ENCODE data around the gene UGCG.

UGCG gene

GRCh38 chr9:111853450-111853827 is 43.2 kb upstream of the UGCG start:
- TF ChIP-seq USF1 (IDR thresholded peaks at IDR 0.05) (no peak), TAF1 (IDR thresholded peaks at IDR 0.05; ENCODE audit: low read depth) (no peak), ZBTB7A (IDR thresholded peaks at IDR 0.05; ENCODE audit: low read depth) (no peak), RAD21 (IDR thresholded peaks at IDR 0.05; ENCODE audit: low read depth) (no peak), EP300 (IDR thresholded peaks at IDR 0.05; ENCODE audit: borderline replicate concordance) (no peak), FOXM1 (IDR thresholded peaks at IDR 0.05; ENCODE audit: borderline replicate concordance, low read depth) (no peak), NFIC (IDR thresholded peaks at IDR 0.05) (no peak), YY1 (IDR thresholded peaks at IDR 0.05; ENCODE audit: low read depth) (no peak), MAX (IDR thresholded peaks at IDR 0.05) (no peak), CEBPB (IDR thresholded peaks at IDR 0.05) (no peak), TEAD4 (IDR thresholded peaks at IDR 0.05) (no peak), TCF12 (IDR thresholded peaks at IDR 0.05; ENCODE audit: low read depth) (no peak), REST (IDR thresholded peaks at IDR 0.05; ENCODE audit: low read depth) (no peak), CREB1 (IDR thresholded peaks at IDR 0.05; ENCODE audit: low read depth) (no peak), EGR1 (IDR thresholded peaks at IDR 0.05) (no peak)

- no peak for TF ChIP-seq MAX (IDR thresholded peaks at IDR 0.05)
- TF ChIP-seq TAF1 (IDR thresholded peaks at IDR 0.05; ENCODE audit: low read depth): no peak
- no peak for TF ChIP-seq EP300 (IDR thresholded peaks at IDR 0.05; ENCODE audit: borderline replicate concordance)
- no peak for TF ChIP-seq TCF12 (IDR thresholded peaks at IDR 0.05; ENCODE audit: low read depth)
- no peak for TF ChIP-seq FOXM1 (IDR thresholded peaks at IDR 0.05; ENCODE audit: borderline replicate concordance, low read depth)
- TF ChIP-seq EGR1 (IDR thresholded peaks at IDR 0.05): no peak
- no peak for TF ChIP-seq YY1 (IDR thresholded peaks at IDR 0.05; ENCODE audit: low read depth)
- no peak for TF ChIP-seq TEAD4 (IDR thresholded peaks at IDR 0.05)
- TF ChIP-seq REST (IDR thresholded peaks at IDR 0.05; ENCODE audit: low read depth): no peak
- TF ChIP-seq CEBPB (IDR thresholded peaks at IDR 0.05): no peak
- no peak for TF ChIP-seq CREB1 (IDR thresholded peaks at IDR 0.05; ENCODE audit: low read depth)
- TF ChIP-seq USF1 (IDR thresholded peaks at IDR 0.05): no peak
- TF ChIP-seq NFIC (IDR thresholded peaks at IDR 0.05): no peak
- TF ChIP-seq RAD21 (IDR thresholded peaks at IDR 0.05; ENCODE audit: low read depth): no peak
- no peak for TF ChIP-seq ZBTB7A (IDR thresholded peaks at IDR 0.05; ENCODE audit: low read depth)
Measured at GRCh38 chr9:111854799-111855198, 41.8 kb upstream of the UGCG start.

GRCh38 chr9:111857555-111858211 is 38.9 kb upstream of the UGCG start:
- TF ChIP-seq REST (IDR thresholded peaks at IDR 0.05; ENCODE audit: low read depth) (no peak), RAD21 (IDR thresholded peaks at IDR 0.05; ENCODE audit: low read depth) (no peak), CREB1 (IDR thresholded peaks at IDR 0.05; ENCODE audit: low read depth) (no peak)

GRCh38 chr9:111860443-111860842 is 36.2 kb upstream of the UGCG start:
- no peak for TF ChIP-seq EP300 (IDR thresholded peaks at IDR 0.05; ENCODE audit: borderline replicate concordance)
- no peak for TF ChIP-seq REST (IDR thresholded peaks at IDR 0.05; ENCODE audit: low read depth)
- no peak for TF ChIP-seq TEAD4 (IDR thresholded peaks at IDR 0.05)
- no peak for TF ChIP-seq RAD21 (IDR thresholded peaks at IDR 0.05; ENCODE audit: low read depth)
- TF ChIP-seq TCF12 (IDR thresholded peaks at IDR 0.05; ENCODE audit: low read depth): no peak
- no peak for TF ChIP-seq ZBTB7A (IDR thresholded peaks at IDR 0.05; ENCODE audit: low read depth)
- no peak for TF ChIP-seq TAF1 (IDR thresholded peaks at IDR 0.05; ENCODE audit: low read depth)
- no peak for TF ChIP-seq YY1 (IDR thresholded peaks at IDR 0.05; ENCODE audit: low read depth)
- no peak for TF ChIP-seq CREB1 (IDR thresholded peaks at IDR 0.05; ENCODE audit: low read depth)
- no peak for TF ChIP-seq EGR1 (IDR thresholded peaks at IDR 0.05)
- TF ChIP-seq CEBPB (IDR thresholded peaks at IDR 0.05): no peak
- no peak for TF ChIP-seq USF1 (IDR thresholded peaks at IDR 0.05)
- no peak for TF ChIP-seq FOXM1 (IDR thresholded peaks at IDR 0.05; ENCODE audit: borderline replicate concordance, low read depth)
- TF ChIP-seq MAX (IDR thresholded peaks at IDR 0.05): no peak
- TF ChIP-seq NFIC (IDR thresholded peaks at IDR 0.05): no peak
